ENCODE results near the gene EHD4.
A peak's percentile ranks its signal among the peaks of the same experiment; 100 is the strongest.

The EHD4 gene

DNA sequence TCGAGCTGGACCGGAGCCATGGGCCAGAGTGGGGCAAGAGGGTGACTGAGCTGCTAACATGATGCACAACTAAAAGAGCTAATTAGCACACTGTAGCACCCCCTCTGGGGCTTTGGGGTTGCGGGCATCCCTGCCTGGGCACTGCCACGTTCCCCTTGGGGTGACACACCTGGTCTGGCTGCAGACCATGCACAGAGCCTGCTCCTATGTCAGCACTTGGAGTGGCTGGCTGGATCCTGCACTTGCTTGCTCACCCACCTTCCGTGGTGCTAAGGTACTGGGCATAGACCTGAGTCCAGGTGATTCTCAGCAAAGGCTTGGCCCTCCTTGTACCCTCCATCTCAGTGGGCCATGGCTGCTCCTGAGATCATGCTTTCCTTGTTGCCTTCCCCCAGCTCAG is 65.7 kb downstream of the EHD4 start:
- no peak for DNase-seq (ENCODE audit: low read depth)
- no peak overlapping the region for H3K4me3 ChIP-seq (ENCODE audit: low read length)
- TF ChIP-seq, protein P1, sequence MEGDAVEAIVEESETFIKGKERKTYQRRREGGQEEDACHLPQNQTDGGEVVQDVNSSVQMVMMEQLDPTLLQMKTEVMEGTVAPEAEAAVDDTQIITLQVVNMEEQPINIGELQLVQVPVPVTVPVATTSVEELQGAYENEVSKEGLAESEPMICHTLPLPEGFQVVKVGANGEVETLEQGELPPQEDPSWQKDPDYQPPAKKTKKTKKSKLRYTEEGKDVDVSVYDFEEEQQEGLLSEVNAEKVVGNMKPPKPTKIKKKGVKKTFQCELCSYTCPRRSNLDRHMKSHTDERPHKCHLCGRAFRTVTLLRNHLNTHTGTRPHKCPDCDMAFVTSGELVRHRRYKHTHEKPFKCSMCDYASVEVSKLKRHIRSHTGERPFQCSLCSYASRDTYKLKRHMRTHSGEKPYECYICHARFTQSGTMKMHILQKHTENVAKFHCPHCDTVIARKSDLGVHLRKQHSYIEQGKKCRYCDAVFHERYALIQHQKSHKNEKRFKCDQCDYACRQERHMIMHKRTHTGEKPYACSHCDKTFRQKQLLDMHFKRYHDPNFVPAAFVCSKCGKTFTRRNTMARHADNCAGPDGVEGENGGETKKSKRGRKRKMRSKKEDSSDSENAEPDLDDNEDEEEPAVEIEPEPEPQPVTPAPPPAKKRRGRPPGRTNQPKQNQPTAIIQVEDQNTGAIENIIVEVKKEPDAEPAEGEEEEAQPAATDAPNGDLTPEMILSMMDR (IDR thresholded peaks at IDR 0.05; ENCODE audit: insufficient read depth, low read depth, low read length, missing control alignments): no peak

DNA sequence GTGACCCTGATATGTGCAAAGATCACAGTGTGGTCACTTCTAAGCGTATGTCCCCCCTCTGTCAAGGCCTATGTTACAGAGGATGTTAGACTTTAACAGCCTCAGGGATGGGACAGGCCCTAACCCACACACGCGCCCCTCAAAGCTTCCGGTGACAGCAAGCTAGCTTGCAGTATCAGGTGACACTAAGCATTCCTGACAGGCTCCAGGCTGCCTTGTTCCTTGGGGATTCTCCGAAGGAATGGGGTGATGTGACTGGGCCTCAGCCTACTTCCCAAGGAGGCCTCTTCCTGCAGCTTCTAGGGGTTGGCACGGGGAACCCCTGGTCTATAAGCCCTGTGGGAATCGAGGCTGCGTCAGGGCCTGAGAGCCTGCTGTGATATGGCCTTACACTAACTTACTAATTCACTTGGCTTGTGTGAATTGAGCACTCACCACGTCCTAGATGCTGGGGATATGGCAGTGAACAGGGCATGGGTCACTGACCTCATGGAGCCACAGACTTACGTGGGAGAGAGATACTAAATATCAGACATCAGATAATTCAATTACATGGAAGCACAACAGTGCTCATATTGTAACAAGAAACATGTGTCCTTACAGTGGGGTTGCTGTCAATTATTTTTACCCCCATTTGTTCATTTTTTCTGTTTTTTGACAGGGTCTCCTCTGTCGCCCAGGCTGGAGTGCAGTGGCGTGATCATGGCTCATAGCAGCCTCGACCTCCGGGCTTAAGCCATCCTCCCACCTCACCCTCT is 67.1 kb downstream of the EHD4 start:
- H3K4me3 ChIP-seq (ENCODE audit: low read length): no peak overlapping the region
- no peak for DNase-seq (ENCODE audit: low read depth)
- TF ChIP-seq, protein P1 (IDR thresholded peaks at IDR 0.05; ENCODE audit: insufficient read depth, low read depth, low read length, missing control alignments): no peak

DNA sequence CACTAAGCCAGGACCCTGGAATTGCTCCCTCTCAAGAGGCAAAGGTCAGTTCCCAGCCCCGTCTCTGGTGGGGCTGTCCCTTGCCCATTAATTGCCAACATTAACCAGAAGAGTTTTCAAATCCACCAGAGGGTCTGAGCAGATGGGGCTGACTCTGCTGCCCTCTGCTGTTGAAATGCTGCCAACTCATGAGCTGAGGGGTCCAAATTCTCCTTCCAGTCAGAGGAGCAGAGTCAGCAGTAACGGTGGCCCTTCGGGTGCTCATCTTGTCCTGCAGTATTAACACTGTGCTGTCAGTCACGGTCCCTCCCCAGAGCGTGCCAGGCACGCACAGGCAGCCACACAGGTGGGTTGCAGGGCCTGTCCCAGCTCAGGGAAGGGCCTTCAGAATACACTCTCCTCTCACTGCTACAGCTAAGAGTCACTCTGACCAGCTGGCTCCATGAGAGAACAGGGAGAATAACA is 67.8 kb downstream of the EHD4 start:
- peak; percentile 66 for DNase-seq (ENCODE audit: low read depth)
- no peak overlapping the region for H3K4me3 ChIP-seq (ENCODE audit: low read length)
- TF ChIP-seq, protein P1 (IDR thresholded peaks at IDR 0.05; ENCODE audit: insufficient read depth, low read depth, low read length, missing control alignments): peak; percentile 86

DNA sequence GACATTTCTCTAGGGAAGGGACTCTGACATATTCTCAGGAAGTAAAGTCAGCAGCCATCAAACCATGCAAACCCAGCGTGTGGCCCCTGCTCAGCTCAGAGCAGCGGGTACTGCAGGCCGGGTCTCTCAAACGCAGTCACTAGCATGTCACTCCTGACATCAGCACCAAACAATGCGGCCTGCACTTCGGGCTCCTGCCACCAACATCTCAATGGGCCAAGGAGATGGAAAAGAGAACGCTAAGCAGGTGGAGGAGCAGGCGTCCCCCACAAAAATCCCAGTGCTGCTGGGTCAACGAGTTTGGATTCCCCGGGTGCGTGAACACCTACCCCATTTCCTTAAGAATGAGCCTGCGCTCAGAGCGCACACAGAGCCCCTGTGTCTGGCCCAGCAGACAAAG is 68.6 kb downstream of the EHD4 start:
- TF ChIP-seq, protein P1 (IDR thresholded peaks at IDR 0.05; ENCODE audit: insufficient read depth, low read depth, low read length, missing control alignments): no peak
- H3K4me3 ChIP-seq (ENCODE audit: low read length): no peak overlapping the region
- DNase-seq (ENCODE audit: low read depth): no peak

DNA sequence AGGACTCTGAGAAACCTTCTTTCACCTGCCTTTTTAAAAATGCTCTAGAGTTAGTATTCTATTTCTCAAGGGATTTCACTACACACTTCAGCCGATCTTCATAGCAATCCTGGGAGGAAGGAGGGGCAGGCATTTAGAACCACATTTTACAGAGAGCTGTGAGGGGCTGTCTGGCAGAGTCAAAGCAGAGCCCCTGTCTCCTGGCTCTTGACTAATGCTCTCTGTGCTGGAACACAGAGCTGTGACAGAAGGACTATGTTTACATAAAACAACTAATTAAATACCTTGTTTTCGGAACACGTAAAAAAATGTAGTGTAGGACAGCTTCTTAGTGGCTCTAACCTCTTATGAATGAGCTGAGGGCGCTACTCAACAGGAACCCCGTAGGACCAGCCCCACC is 70.9 kb downstream of the EHD4 start:
- no peak for DNase-seq (ENCODE audit: low read depth)
- H3K4me3 ChIP-seq (ENCODE audit: low read length): no peak overlapping the region
- TF ChIP-seq, protein P1 (IDR thresholded peaks at IDR 0.05; ENCODE audit: insufficient read depth, low read depth, low read length, missing control alignments): no peak

DNA sequence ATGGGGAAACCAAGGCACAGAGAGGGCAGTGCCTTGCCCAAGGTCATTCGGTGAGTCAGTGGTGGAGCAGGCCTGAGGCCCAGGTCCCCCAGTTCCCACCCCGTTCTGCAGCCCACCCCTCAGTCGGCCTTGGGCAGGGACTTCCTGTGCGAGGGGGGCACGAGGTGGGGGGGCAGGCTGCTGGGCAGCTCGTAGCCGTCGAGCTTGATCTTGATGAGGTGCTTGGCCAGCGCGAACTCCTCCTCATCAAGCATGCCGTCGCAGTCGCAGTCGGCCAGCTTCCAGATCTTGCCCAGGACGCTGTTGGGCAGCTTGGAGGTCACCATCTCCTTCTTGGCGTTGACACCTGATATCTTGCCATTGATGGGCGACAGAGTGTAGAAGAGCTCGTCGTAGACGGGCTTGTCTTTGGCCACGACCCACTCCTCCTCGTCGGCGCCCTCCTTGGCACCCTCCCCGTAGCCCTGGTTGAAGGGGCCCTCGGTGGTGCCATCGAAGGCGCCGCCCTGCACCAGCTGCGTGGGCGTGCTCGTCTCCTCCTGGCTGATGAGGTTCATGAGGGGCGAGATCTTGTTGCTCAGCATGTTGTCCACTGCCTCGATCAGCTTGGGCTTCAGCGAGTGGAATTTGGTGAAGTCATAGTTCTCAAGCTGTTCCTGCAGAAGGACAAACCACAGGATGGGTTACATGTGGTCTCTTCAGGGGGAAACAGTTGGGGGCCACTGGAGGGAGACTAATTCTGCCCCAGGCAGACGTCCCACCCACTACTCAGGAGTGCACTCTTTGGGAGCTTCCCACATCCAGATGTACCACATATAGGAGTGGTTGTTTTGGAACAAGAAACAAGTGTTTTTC is 71.6 kb downstream of the EHD4 start:
- DNase-seq (ENCODE audit: low read depth): no peak
- TF ChIP-seq, protein P1 (IDR thresholded peaks at IDR 0.05; ENCODE audit: insufficient read depth, low read depth, low read length, missing control alignments): no peak

More for the DNA sequence above, 71.6 kb downstream of the EHD4 start:
- no peak overlapping the region for H3K4me3 ChIP-seq (ENCODE audit: low read length)
